GM20431 (cell line): ENCODE measurements around the gene RBPMS2.

Source experiments
- in situ Hi-C: fragments of 300-500 bp; cut with MseI, MboI; formaldehyde crosslinking; loops from one replicate; pipeline ENCODE4 v1.15.0; 2020; ENCODE audit warnings: low sequenced_read_pairs; ENCODE audit not compliant: unreplicated experiment

RBPMS2 gene

GRCh38 chr15:64732156-64732860 is 43.1 kb downstream of the RBPMS2 start:
- in situ Hi-C loops: loop anchor here (10.0 kb wide), 1 partner anchor 172 kb away; no protein-coding TSS in a partner anchor

GRCh38 chr15:64731805-64732151 is 43.6 kb downstream of the RBPMS2 start:
- in situ Hi-C loops: loop anchor here (10.0 kb wide), 1 partner anchor 173 kb away; no protein-coding TSS in a partner anchor

- in situ Hi-C loops: loop anchor here (10.0 kb wide), 1 partner anchor 174 kb away; no protein-coding TSS in a partner anchor
Measured at GRCh38 chr15:64731012-64731804, 44.2 kb downstream of the RBPMS2 start.

GRCh38 chr15:64730151-64730550 is 45.2 kb downstream of the RBPMS2 start:
- in situ Hi-C loops: loop anchor here (10.0 kb wide), 1 partner anchor 175 kb away; no protein-coding TSS in a partner anchor

GRCh38 chr15:64720188-64720587 is 55.2 kb downstream of the RBPMS2 start:
- in situ Hi-C loops: loop anchor here (25.0 kb wide), 1 partner anchor 508 kb away; no protein-coding TSS in a partner anchor

- in situ Hi-C loops: loop anchor here (25.0 kb wide), 1 partner anchor 506 kb away; no protein-coding TSS in a partner anchor
Measured at GRCh38 chr15:64717735-64718495, 57.5 kb downstream of the RBPMS2 start.

- in situ Hi-C loops: loop anchor here (25.0 kb wide), 1 partner anchor 505 kb away; no protein-coding TSS in a partner anchor
Measured at GRCh38 chr15:64717130-64717529, 58.3 kb downstream of the RBPMS2 start.

- in situ Hi-C loops: loop anchor here (25.0 kb wide), 1 partner anchor 504 kb away; no protein-coding TSS in a partner anchor
Measured at GRCh38 chr15:64716452-64716851, 58.9 kb downstream of the RBPMS2 start.

GRCh38 chr15:64713592-64713991 is 61.8 kb downstream of the RBPMS2 start:
- in situ Hi-C loops: loop anchor here (25.0 kb wide), 1 partner anchor 501 kb away; no protein-coding TSS in a partner anchor

- in situ Hi-C loops: loop anchor here (25.0 kb wide), 1 partner anchor 500 kb away; no protein-coding TSS in a partner anchor
Measured at GRCh38 chr15:64712353-64712752, 63.0 kb downstream of the RBPMS2 start.

GRCh38 chr15:64710676-64711428 is 64.5 kb downstream of the RBPMS2 start:
- in situ Hi-C loops: loop anchor here (25.0 kb wide), 1 partner anchor 499 kb away; no protein-coding TSS in a partner anchor

GRCh38 chr15:64706011-64706911 is 69.1 kb downstream of the RBPMS2 start:
- in situ Hi-C loops: loop anchor here (25.0 kb wide), 1 partner anchor 494 kb away; no protein-coding TSS in a partner anchor

GRCh38 chr15:64705006-64705405 is 70.4 kb downstream of the RBPMS2 start:
- in situ Hi-C loops: loop anchor here (25.0 kb wide), 1 partner anchor 493 kb away; no protein-coding TSS in a partner anchor

GRCh38 chr15:64703632-64703959 is 71.8 kb downstream of the RBPMS2 start:
- in situ Hi-C loops: loop anchor here (25.0 kb wide), 1 partner anchor 491 kb away; no protein-coding TSS in a partner anchor

- in situ Hi-C loops: loop anchor here (25.0 kb wide), 1 partner anchor 491 kb away; no protein-coding TSS in a partner anchor
Measured at GRCh38 chr15:64702816-64703631, 72.4 kb downstream of the RBPMS2 start.

GRCh38 chr15:64701482-64702184 is 73.8 kb downstream of the RBPMS2 start:
- in situ Hi-C loops: loop anchor here (25.0 kb wide), 1 partner anchor 489 kb away; no protein-coding TSS in a partner anchor
